ENCODE results near the gene ANKRD30A.

- TF ChIP-seq POLR2A (IDR thresholded peaks at IDR 0.05; ENCODE audit: low read length) = no peak
- TF ChIP-seq GATA1 (IDR thresholded peaks at IDR 0.05; ENCODE audit: low read depth, low read length) = no peak
These were observed 219.0 kb downstream of the ANKRD30A start for GRCh38 chr10:37344413-37344812.
